Activated naive CD8-positive, alpha-beta T cell (primary cell): Measurements from ENCODE around the gene COL21A1.

ENCODE experiments used
- H3K27ac Mint-ChIP-seq: one replicate; pipeline ENCODE4 v1.8.0; 2021; ENCODE audit warnings: mixed read lengths
- H3K27me3 Mint-ChIP-seq: one replicate; pipeline ENCODE4 v1.8.0; 2021; ENCODE audit warnings: mixed read lengths
- H3K36me3 Mint-ChIP-seq: one replicate; pipeline ENCODE4 v1.8.0; 2021; ENCODE audit warnings: mixed read lengths
- H3K4me1 Mint-ChIP-seq: one replicate; pipeline ENCODE4 v1.8.0; 2021; ENCODE audit warnings: low read depth, mixed read lengths
- H3K4me3 Mint-ChIP-seq: one replicate; pipeline ENCODE4 v1.8.0; 2021; ENCODE audit warnings: mild to moderate bottlenecking, mixed read lengths
- H3K9me3 Mint-ChIP-seq: one replicate; pipeline ENCODE4 v1.8.0; 2021; ENCODE audit warnings: low read depth, mixed read lengths

Gene COL21A1

DNA sequence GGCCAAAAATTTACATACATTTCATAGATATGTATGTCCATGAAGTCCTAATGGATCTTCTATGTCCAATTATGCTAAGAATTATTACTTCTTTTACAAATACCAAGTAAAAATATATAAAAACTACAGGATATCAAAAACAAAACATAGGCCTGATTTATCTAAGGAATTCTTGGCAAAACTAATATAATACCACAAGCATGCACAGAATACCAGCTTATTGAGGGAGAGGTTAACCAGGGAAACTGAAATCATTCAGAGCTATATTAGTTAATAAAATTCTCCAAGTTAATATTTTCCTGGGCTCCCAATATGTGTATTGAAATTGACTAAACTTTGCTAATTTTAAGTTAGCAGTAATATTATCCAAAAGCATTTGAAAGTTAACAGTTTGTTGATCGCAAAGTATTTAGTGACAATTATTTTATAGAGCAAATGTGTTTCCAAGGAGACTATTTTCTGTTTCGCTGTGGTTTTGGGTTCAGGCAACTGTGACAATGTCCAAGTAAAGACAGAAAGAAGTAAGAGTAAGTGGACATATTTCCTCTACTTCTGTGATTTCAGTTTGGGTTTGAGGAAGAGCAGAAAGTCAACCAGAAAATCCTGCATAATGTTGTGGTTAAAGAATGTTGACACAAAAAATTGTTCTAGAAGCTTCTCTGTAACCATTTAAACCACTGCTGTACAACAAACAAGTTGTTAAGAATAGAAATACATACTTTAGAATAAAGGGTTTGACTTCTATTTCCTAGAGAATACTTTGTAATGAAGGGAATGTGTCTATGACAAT lies 167.4 kb downstream of the COL21A1 start:
- H3K9me3 Mint-ChIP-seq: peaks cover 3% of the 10 kb centered on the region
- H3K27ac Mint-ChIP-seq: no peak overlapping the region
- H3K4me3 Mint-ChIP-seq: no peak overlapping the region
- H3K27me3 Mint-ChIP-seq: no peaks in the 10 kb centered on the region
- no peaks in the 10 kb centered on the region for H3K4me1 Mint-ChIP-seq
- H3K36me3 Mint-ChIP-seq: no peaks in the 10 kb centered on the region

DNA sequence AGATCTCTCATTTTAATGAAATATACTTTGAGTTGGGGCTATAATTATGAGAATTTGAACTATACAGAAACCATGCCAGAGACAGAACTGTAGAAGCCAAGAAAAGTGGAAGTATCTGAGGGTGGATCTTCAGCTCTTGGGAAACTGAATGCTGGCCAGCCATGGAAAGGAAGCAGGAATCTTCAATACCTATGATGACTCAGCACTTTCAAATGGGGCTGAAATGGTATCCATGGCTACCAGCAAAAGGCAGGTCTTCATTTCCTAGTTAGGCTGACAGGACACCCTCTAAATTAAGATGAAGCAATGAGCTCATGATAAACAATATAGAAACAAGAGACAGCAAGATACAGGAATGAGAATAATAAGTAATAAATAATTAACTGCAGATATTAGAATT lies 171.3 kb downstream of the COL21A1 start:
- Mint-ChIP-seq H3K36me3 (no peaks in the 10 kb centered on the region), H3K4me1 (no peaks in the 10 kb centered on the region), H3K27ac (no peak overlapping the region), H3K9me3 (no peaks in the 10 kb centered on the region), H3K4me3 (no peak overlapping the region), H3K27me3 (no peaks in the 10 kb centered on the region)

DNA sequence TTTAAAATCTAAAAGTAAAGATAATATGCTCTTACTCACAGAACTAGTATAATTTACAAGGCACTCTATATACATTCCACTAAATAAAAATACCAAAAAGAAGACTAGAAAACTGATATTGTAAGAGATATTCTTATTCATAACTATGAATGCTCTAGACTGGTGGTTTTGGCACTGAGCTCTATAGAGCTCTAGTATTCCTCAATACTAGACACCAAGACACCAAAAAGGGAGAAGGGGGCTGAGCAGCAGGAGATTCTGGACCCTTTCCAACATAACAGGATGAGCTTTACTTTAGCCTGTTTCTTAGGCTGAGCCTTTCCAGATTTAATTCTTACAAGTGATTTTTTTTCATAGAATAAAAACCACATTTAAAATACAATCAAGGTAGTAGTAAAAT lies 173.6 kb downstream of the COL21A1 start:
- Mint-ChIP-seq H3K27ac (no peak overlapping the region), H3K4me3 (no peak overlapping the region), H3K9me3 (no peaks in the 10 kb centered on the region), H3K36me3 (no peaks in the 10 kb centered on the region), H3K4me1 (no peaks in the 10 kb centered on the region), H3K27me3 (no peaks in the 10 kb centered on the region)

DNA sequence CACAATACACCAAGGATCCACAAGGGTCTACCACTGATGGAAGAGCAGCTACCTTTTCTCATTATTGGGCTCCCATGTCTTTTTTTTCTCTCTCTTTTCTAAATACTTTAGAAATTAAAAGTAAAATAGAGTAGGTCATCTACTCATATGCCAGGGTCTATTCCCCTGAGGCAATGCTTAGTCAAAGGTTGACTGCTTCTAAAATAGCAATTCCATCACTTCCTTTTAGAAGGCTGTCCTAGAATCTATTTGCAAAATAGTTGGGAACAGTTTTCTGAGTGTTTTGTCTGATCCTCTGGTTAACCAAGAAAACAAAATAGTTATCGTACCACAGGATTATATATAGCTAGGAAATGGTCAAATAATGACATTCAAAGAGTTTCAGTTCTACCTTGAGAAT lies 174.1 kb downstream of the COL21A1 start:
- Mint-ChIP-seq H3K4me3 (no peak overlapping the region), H3K4me1 (no peaks in the 10 kb centered on the region), H3K27me3 (no peaks in the 10 kb centered on the region), H3K27ac (no peak overlapping the region), H3K36me3 (no peaks in the 10 kb centered on the region), H3K9me3 (no peaks in the 10 kb centered on the region)

DNA sequence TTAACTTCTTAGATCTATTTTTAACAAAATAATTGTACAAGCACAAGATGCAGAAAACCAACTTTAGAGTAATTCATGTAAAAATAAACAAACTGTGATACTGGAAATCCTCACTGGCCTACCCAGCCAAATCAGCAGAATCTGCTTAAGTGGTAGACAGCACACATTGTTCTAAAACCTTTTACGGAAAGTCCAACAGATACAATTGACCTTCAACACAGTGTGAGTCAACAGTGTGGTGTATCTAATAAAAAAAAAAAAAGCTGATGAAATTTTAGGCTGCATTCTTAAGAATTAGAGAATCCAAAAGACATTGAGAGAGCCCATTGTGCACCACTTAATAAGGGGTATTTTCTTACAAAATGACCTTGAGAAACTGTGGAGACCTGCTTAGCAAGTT lies 174.5 kb downstream of the COL21A1 start:
- no peak overlapping the region for H3K27ac Mint-ChIP-seq
- no peaks in the 10 kb centered on the region for H3K36me3 Mint-ChIP-seq
- no peaks in the 10 kb centered on the region for H3K27me3 Mint-ChIP-seq

DNA sequence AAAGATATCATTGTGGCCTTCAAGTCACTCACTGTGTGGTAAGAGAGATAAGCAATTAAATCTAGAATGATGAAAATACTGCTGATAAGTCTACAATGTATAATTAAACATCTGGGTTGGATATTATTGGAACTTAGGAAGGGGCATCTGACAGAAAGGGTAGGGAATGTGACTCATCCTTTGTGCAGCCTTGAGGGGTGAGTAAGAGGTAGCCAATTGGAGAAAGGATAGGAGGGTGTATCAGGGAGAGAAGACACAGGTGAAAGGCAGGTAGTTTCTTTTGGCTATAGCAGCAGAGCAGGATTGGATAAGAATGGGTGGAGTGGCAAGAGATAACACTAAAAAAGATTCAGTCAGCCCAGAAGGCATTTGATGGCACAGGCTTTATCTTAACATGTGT lies 182.0 kb downstream of the COL21A1 start:
- Mint-ChIP-seq H3K4me3 (no peak overlapping the region), H3K4me1 (no peaks in the 10 kb centered on the region), H3K36me3 (no peaks in the 10 kb centered on the region), H3K9me3 (peaks cover 12% of the 10 kb centered on the region), H3K27ac (no peak overlapping the region), H3K27me3 (no peaks in the 10 kb centered on the region)

More for the DNA sequence above, 174.5 kb downstream of the COL21A1 start:
- Mint-ChIP-seq H3K4me3 (no peak overlapping the region), H3K4me1 (no peaks in the 10 kb centered on the region), H3K9me3 (no peaks in the 10 kb centered on the region)

DNA sequence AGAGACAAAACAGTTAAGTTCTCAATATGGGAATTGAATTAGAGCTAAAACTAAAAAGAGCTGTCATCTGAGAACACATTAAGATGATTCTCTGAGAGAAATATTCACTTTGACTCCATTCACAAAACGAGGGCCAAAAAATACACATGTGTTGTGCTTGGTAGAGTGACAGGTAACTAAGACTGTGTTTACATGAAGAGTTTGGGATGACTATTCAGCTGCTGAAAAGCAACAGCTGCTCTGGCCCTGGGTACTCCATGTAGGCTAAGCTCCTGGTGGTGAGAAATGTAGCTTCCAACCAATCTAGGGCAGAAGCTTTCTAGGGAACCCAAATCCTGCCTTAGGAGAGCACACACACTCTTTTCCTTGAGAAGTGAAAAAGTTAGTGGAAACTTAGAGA lies 184.5 kb downstream of the COL21A1 start:
- Mint-ChIP-seq H3K27me3 (no peaks in the 10 kb centered on the region), H3K4me1 (no peaks in the 10 kb centered on the region), H3K4me3 (no peak overlapping the region), H3K27ac (no peak overlapping the region), H3K36me3 (no peaks in the 10 kb centered on the region), H3K9me3 (peaks cover 12% of the 10 kb centered on the region)

DNA sequence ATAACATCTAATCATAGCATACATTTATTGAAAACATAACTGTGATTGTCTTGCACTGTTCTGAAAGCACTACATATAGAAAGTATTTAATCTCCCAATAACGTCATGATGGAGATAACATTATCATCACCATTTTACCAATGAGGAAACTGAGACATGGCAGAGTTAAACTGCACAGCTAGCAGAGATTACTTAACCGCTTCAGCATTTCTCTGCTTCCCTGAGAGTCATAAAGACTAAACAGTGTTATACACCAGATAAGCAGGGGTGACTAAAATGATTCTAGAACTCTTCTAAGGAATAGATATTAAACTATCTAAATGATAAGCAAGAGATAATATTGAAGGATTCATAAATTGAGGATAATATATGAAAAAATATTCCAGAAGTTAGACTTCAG lies 188.7 kb downstream of the COL21A1 start:
- H3K27ac Mint-ChIP-seq: no peak overlapping the region
- no peaks in the 10 kb centered on the region for H3K4me1 Mint-ChIP-seq
- no peaks in the 10 kb centered on the region for H3K27me3 Mint-ChIP-seq
- H3K4me3 Mint-ChIP-seq: no peak overlapping the region
- peaks cover 6% of the 10 kb centered on the region for H3K9me3 Mint-ChIP-seq
- H3K36me3 Mint-ChIP-seq: no peaks in the 10 kb centered on the region

DNA sequence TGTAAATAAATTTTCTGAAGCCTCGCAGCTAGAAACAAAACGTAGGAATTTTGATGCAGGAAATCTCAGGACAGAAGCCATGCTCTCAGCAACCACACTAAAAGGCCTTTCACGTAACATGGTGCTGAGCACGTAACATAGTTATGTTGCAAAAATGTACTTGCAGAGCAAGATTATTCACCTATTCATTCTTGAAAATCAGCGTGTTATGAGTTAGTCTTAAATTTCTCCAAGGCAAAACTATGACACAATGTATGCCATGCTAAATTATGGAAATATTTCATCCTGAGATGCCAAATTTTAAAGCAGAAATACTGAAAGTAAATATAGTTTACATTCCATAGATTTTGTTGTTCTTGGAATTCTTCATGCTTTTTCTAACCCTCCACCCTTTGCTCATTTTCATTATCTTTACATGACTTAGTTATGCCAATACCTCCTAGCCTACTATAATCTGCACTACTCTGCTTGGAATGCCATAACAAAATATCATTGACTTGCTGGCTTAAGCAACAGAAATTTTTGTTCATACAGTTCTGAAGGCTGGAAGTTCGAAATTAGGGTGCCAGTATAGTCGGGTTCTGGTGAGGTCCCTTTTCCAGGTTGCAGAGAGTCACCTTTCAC lies 192.2 kb downstream of the COL21A1 start:
- H3K4me3 Mint-ChIP-seq: no peak overlapping the region
- no peaks in the 10 kb centered on the region for H3K27me3 Mint-ChIP-seq
- no peaks in the 10 kb centered on the region for H3K36me3 Mint-ChIP-seq
- H3K27ac Mint-ChIP-seq: no peak overlapping the region
- no peaks in the 10 kb centered on the region for H3K4me1 Mint-ChIP-seq
- peaks cover 4% of the 10 kb centered on the region for H3K9me3 Mint-ChIP-seq

DNA sequence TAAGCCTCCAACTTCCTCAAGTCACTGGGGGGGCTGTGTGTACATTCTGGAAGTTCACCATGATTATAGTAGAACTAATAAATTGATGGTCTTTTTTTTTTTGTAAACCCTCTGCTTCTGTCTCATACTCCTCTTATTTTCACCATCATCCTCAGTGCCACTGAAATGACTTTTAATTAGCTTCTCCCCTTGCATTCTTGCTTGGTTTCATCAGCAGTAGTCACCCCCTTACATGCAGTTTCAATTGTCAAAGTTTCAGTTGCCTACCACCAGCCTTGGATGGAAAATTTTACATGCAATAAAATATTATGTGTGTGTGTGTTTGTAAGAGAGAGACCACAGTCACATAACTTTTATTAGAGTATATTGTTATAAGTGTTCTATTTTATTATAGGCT lies 196.2 kb downstream of the COL21A1 start:
- H3K4me1 Mint-ChIP-seq: no peaks in the 10 kb centered on the region
- no peak overlapping the region for H3K4me3 Mint-ChIP-seq
- H3K36me3 Mint-ChIP-seq: no peaks in the 10 kb centered on the region
- no peaks in the 10 kb centered on the region for H3K27me3 Mint-ChIP-seq
- H3K27ac Mint-ChIP-seq: no peak overlapping the region
- peaks cover 4% of the 10 kb centered on the region for H3K9me3 Mint-ChIP-seq

DNA sequence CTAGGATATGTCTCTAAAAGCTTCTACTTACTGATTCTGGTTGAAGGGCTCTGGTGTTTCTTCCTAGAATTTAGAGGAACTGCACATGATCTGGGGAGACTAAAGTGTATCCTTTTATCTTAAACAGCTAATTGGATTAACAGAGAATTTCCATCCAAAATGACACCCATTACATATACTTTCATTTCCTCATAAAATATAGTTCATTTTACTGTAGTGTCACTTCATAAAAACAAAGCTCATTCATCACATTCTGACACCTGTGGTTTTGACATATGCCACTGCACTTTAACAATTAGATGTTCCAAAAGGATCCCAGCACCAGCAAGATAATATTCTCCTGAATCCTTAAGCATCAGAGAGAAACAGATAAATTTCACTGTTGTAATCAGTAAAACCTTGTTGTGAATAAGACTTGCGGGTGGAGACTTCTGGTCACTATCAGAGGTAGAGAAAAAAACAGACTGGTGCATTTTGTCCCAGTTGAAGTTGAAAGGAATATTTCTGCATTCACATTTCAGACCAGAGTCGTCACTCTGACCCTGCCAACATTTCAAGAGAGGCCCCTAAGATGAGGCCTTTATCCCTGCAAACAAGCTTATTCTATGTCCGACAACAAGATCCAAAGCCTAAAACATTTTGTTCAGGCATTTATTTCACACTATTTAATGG lies 196.7 kb downstream of the COL21A1 start:
- no peak overlapping the region for H3K27ac Mint-ChIP-seq
- H3K27me3 Mint-ChIP-seq: no peaks in the 10 kb centered on the region
- H3K9me3 Mint-ChIP-seq: peaks cover 4% of the 10 kb centered on the region
- H3K4me1 Mint-ChIP-seq: no peaks in the 10 kb centered on the region
- no peak overlapping the region for H3K4me3 Mint-ChIP-seq
- H3K36me3 Mint-ChIP-seq: no peaks in the 10 kb centered on the region

DNA sequence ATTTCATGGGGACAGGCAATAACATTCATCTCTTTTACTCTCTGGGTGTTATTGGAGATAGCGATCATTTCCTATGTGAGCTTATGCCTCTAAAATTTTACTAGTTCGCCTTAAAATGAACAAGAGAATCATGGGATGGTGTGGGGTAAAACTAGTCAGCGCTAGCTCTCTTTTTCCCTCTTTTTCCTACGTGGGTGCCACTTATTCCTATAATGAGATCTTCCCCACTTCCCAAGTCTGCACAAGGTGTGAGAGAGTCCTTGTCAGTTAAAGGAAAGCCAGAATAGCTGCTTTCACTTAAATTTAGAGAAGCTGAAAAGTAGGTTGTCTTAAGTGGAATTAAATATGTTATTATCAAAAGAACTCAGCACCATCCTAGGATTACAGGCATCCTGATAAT lies 198.8 kb downstream of the COL21A1 start:
- H3K27me3 Mint-ChIP-seq: no peaks in the 10 kb centered on the region
- peaks cover 4% of the 10 kb centered on the region for H3K9me3 Mint-ChIP-seq
- no peak overlapping the region for H3K27ac Mint-ChIP-seq
- H3K4me3 Mint-ChIP-seq: no peak overlapping the region
- no peaks in the 10 kb centered on the region for H3K4me1 Mint-ChIP-seq
- H3K36me3 Mint-ChIP-seq: no peaks in the 10 kb centered on the region

DNA sequence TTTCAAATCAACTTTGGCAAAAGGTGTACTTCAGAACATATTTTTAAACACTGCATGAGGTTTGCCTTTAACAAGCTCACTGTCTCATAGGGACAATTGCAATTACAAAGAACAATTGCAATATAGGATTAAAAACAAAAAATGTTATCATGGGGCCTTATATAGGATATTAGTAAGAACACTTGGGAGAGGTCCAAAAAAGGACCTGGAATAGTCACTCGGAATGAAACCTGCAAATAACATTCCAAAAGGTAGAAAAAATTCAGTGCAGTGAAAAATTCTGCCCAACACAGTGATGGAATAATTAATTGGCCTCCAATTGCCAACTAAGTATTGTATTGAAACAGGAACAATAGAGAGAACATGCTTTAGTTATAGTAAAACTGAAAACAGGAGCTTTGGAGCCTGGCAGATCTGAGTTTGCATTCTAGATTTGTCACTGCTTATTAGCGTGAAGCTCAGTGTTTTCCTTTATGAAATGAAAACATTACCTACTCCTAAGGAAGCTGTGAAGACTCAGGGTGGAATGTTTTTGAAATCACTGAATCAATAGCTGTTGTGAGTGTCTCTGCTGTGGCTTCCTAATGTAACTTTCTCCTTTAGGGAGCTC lies 199.3 kb downstream of the COL21A1 start:
- H3K4me3 Mint-ChIP-seq: no peak overlapping the region
- H3K9me3 Mint-ChIP-seq: peaks cover 4% of the 10 kb centered on the region
- H3K36me3 Mint-ChIP-seq: no peaks in the 10 kb centered on the region
- no peaks in the 10 kb centered on the region for H3K4me1 Mint-ChIP-seq
- no peaks in the 10 kb centered on the region for H3K27me3 Mint-ChIP-seq
- no peak overlapping the region for H3K27ac Mint-ChIP-seq

DNA sequence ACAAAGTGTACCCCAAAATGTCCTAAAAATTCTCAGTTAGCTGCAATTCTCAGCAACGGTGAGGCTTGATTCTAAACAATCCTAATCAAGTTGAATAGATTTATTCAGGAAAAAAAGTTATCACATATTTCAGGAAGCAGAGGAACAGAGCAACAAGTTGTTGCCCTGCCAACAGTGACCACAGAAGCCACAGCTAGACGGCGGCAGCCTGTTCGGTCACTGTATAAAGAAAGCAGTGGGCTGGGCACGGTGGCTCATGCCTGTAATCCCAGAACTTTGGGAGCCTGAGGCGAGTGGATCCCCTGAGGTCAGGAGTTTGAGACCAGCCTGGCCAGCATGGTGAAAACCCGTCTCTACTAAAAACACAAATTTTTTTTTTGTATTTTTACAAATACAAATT lies 200.8 kb downstream of the COL21A1 start:
- Mint-ChIP-seq H3K36me3 (no peaks in the 10 kb centered on the region), H3K27me3 (no peaks in the 10 kb centered on the region), H3K27ac (no peak overlapping the region), H3K4me1 (no peaks in the 10 kb centered on the region), H3K9me3 (peaks cover 4% of the 10 kb centered on the region), H3K4me3 (no peak overlapping the region)

DNA sequence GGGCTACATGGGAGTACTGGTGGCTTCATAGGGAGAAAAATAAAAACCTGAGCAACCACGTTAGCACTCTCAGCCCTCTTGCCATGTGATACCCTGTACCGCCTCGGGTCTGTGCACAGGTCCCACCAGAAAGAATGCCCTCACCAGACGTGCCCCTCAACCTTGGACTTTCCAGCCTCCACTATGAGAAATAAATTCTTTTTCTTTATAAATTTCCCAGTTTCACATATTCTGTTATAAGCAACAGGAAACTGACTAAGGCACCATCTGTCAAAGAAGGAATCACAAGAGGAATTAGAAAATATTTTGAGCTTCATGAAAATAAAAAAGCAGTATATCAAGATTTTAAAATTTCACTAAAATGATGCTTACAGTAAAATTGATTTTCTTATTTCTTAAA lies 203.6 kb downstream of the COL21A1 start:
- no peak overlapping the region for H3K4me3 Mint-ChIP-seq
- no peaks in the 10 kb centered on the region for H3K27me3 Mint-ChIP-seq
- no peaks in the 10 kb centered on the region for H3K36me3 Mint-ChIP-seq
- H3K9me3 Mint-ChIP-seq: no peaks in the 10 kb centered on the region
- no peak overlapping the region for H3K27ac Mint-ChIP-seq
- no peaks in the 10 kb centered on the region for H3K4me1 Mint-ChIP-seq
